IPS DF 4.7 (cell line): ENCODE results near the gene POLD4.
"Not testable (repeated sequence)": the region's sequence is repeated elsewhere in the genome, so short reads cannot be mapped to it uniquely, and the experiment has no call there.

Experiments used
- DNase-seq: peaks from one replicate; pipeline ENCODE4 v3.0.0-alpha.2; 2013; ENCODE audit warnings: low spot score; ENCODE audit errors: extremely low read depth

Gene POLD4

GRCh38 chr11:67353317-67354074, at the start of gene POLD4:
POLD4 (minus strand) TSS chr11:67353546; CDS start chr11:67353399, 147 bp downstream.
- no peak for DNase-seq

DNA sequence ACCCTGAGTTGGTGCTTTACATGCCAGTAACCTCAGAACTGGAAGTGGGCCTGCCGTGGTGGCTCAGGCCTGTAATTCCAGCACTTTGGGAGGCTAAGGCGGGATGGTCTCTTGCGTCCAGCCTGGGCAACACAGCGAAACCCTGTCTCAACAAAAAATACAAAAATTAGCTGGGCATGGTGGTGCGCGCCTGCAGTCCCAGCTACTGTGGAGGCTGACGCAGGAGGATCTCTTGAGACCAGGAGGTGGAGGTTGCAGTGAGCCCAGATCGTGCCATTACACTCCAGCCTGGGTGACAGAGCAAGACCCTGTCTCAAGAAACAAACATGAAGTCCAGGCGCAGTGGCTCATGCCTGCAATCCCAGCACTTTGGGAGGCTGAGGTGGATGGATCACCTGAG, 49.7 kb upstream of the POLD4 start:
- DNase-seq, result not testable (repeated sequence)

DNA sequence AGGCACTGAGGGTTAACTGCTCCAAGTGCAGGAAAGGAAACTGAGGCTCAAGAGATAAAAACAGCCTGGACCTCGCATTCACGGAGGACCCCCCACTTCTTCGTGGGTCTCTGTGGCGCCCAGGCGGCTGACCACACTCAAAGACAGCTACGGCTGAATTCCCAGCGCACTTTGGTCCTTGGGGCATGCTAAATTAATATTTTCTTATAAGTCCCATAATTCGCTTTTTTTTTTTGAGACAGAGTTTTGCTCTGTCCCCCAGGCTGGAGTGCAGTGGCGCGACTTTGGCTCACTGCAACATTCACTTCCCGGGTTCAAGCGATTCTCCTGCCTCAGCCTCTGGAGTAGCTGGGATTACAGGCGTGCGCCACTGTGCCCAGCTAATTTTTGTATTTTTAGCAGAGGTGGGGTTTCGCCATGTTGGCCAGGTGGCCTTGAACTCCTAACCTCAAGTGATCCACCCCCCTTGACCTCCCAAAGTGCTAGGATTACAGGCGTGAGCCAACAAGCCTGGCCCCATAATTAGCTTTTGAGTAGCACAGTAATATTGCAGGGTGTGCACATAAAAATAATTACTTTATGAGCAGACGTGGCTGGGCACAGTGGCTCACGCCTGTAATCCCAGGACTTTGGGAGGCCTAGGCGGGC, 49.0 kb upstream of the POLD4 start:
- DNase-seq, result not testable (repeated sequence)

- no peak for DNase-seq
Measured at GRCh38 chr11:67401495-67402191, 48.3 kb upstream of the POLD4 start, which contains the start of gene PPP1CA. PPP1CA (minus strand) TSS chr11:67401858; CDS start chr11:67401782, 76 bp downstream.

DNA sequence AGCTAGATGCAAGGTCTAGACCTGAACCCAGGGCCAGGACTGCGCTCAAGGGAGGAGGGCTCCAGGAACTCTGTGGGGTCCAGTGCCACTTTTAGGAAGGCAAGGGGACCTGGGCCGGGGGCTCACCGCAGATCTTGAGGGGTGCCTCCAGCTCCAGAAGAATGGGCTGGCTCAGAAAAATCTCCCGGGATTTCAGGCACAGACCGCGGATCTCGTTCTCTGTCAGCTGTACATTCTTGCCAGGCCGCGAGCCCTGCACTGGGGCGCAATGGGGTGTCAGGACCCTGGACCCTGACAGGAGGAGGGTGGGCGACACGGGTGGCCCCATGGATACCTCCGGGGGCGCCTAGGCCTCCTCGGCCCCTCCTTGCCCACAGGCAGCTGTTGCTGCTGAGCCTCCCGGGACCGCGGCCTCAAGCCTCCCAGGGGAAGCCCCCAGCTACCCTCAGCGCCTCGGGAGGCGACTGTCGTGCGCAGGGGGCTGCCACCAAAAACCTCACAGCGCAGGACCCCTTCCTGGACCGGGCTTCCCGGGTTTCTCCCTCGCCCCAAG, 47.7 kb upstream of the POLD4 start:
- DNase-seq, result no peak

DNA sequence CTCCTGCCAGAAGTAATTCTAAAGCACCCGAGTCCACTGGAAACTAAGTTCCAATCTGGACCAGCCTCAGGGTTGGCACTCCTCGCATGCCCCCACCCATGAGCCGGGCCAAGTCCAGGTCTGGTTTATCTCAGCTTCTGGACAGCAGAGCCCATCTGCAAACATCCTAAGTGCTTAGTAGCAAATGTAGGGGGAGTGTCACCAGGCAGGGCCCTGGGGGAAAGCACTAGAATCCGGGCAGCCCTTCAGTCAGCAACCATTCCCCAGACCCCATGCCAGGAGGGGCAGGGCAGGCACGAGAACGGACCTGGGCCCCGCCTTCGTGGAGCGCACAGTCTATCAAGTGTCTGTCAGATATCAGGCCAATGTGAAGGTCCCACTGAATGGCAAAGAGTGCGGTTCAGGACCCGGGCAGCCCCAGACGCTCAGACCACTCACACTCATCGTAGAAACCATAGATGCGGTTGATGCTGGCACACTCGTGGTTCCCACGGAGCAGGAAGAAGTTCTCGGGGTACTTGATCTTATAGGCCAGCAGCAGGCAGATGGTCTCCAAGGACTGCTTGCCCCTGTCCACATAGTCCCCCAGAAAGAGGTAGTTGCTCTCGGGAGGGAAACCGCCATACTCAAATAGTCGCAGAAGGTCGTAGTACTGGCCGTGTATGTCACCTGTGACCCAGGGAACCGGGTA, 47.0 kb upstream of the POLD4 start:
- DNase-seq, result no peak

DNA sequence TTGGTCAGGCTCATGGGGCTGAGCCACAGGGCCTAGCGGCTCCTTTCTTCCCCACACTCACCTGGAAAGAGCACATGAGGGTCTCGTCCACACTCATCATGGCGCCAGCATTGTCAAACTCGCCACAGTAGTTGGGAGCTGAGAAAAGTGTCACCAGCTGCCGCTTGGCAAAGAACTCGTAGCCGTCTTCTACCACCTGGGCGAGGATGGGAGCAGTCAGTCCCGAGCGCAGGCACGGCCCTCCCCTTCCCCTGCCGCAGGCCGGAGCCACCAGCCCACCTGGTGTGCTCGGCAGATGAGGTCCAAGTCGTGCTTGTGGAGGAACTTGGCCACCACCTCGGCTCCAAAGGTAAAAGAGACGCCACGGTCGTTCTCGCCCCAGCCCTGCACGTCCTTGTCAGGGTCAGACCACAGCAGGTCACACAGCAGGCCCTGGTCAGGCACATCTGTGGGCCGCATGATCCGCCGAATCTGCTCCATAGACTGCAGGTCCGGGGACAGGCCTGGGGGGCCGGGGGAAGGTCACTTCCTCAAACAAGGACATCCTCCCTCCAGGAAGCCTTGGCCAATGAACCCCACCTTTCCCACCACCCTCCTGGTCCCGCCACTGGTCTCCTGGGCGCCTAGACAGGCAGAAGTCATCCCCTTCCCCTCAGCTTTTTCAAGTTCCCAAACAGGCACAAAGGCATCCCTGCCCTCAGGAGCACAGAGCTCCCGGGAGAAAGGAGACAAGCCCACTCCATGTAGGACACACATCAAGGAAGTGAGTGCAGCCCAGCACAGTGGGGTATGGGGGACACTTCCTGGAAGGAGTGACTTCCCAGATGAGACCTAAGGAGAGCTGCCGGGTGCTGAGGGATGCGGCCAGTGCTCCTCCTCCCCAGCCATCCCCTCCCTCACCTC, 45.6 kb upstream of the POLD4 start:
- DNase-seq, result no peak

GRCh38 chr11:67397986-67398660, 44.8 kb upstream of the POLD4 start:
- DNase-seq, result no peak

DNA sequence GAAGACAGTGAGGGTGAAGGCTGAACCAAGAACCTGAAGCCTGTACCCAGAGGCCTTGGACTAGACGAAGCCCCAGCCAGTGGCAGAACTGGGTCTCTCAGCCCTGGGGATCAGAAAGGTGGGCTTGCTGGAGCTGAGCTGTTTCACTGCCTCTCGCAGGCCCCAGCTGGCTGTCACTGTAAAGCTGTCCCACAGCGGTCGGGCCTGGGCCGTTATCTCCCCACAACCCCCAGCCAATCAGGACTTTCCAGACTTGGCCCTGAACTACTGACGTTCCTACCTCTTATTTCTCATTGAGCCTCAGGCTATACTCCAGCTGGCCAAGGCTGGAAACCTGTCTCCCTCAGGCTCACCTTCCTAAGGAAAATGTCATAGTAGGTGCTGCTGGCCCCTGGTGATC, 44.2 kb upstream of the POLD4 start:
- DNase-seq, result no peak

- no peak for DNase-seq
Measured at GRCh38 chr11:67396587-67397389, 43.4 kb upstream of the POLD4 start.

DNA sequence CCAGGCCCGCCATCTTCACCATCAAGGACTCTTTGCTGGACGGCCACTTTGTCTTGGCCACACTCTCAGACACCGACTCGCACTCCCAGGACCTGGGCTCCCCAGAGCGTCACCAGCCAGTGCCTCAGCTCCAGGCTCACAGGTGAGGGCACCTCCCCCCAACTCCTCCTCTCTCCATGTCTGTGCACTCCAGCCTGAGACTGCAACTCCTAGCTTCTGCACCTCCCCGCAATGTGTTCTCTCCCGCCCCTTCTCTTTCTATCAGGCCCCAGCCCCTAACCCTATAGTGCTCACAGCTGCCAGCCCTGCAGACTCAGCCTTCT, 42.9 kb upstream of the POLD4 start:
- no peak for DNase-seq

GRCh38 chr11:67395555-67396258, 42.4 kb upstream of the POLD4 start:
- no peak for DNase-seq

GRCh38 chr11:67393990-67394389, 40.6 kb upstream of the POLD4 start:
- no peak for DNase-seq

GRCh38 chr11:67393437-67393836, 40.1 kb upstream of the POLD4 start:
- no peak for DNase-seq

GRCh38 chr11:67392183-67392715, 38.9 kb upstream of the POLD4 start:
- no peak for DNase-seq

- DNase-seq, result no peak
Measured at GRCh38 chr11:67391304-67392182, 38.2 kb upstream of the POLD4 start, which contains the start of gene RAD9A. RAD9A (plus strand) TSS chr11:67391986; CDS start chr11:67392045, 59 bp downstream.

GRCh38 chr11:67390947-67391303, 37.6 kb upstream of the POLD4 start:
- no peak for DNase-seq
